H1 (cell line): ENCODE data around the gene LSM3. TPM values are rescaled to one million over a fixed set of nuclear protein-coding genes. Genes with fewer than 3 reads are reported as not detected.

Source experiments
- CTCF ChIA-PET: fragments of 300-600 bp; sonication (Branson Sonifier 250); formaldehyde crosslinking; loops from one replicate; lab custom pipeline; 2021; ENCODE audit not compliant: partially characterized antibody; lab: Charles Lee
- POLR2A ChIA-PET: fragments of 300-600 bp; sonication (Branson Sonifier 250); formaldehyde crosslinking; loops from one replicate; lab custom pipeline; 2021; ENCODE audit warnings: inconsistent platforms; ENCODE audit not compliant: partially characterized antibody; lab: Charles Lee
- DNase-seq, 2 experiments: peaks; one replicate each; pipeline versions ENCODE4 v3.0.0 to v3.0.0-alpha.2; 2010 to 2022; ENCODE audit warnings: low spot score in 2 of 2, low read depth in 1 of 2, mixed read lengths in 1 of 2
- FAIRE-seq: peaks from 2 replicates; lab custom pipeline; 2011; peaks lifted over from hg19 to GRCh38; lab: Jason Lieb, UNC
- H2AFZ ChIP-seq: 2 replicates; pipeline ENCODE4 v1.8.1; 2012; ENCODE audit warnings: low read length, inconsistent platforms
- H2AK5ac ChIP-seq: 2 replicates; pipeline ENCODE4 v1.6.1; 2013; ENCODE audit warnings: low read depth, low read length
- H2BK120ac ChIP-seq: replicated peaks from 2 replicates; pipeline ENCODE3; 2013; ENCODE audit warnings: low read depth, low read length, inconsistent platforms
- H2BK12ac ChIP-seq: 2 replicates; pipeline ENCODE4 v1.6.1; 2013; ENCODE audit warnings: low read depth, low read length
- H2BK15ac ChIP-seq: 2 replicates; pipeline ENCODE4 v1.6.1; 2013; ENCODE audit warnings: low read length
- H2BK20ac ChIP-seq: 2 replicates; pipeline ENCODE4 v1.6.1; 2013; ENCODE audit warnings: low read length
- H2BK5ac ChIP-seq: 2 replicates; pipeline ENCODE4 v1.6.1; 2013; ENCODE audit warnings: low read depth, low read length
- H3K14ac ChIP-seq: 2 replicates; pipeline ENCODE4 v1.6.1; 2013; ENCODE audit warnings: inconsistent platforms; ENCODE audit not compliant: insufficient read length
- H3K18ac ChIP-seq: 2 replicates; pipeline ENCODE4 v1.6.1; 2013; ENCODE audit warnings: low read length; ENCODE audit errors: extremely low read depth
- H3K23ac ChIP-seq: 2 replicates; pipeline ENCODE4 v1.6.1; 2013; ENCODE audit warnings: inconsistent platforms; ENCODE audit not compliant: insufficient read length
- H3K23me2 ChIP-seq: 2 replicates; pipeline ENCODE4 v1.6.1; 2013; ENCODE audit warnings: low read depth, low read length
- H3K27ac ChIP-seq: 2 replicates; pipeline ENCODE4 v1.6.1; 2011; ENCODE audit warnings: low read depth, low read length, inconsistent platforms
- H3K27me3 ChIP-seq, 4 experiments: replicated peaks in 1 of 4; 1 replicate in 1 of 4; 2 replicates in 3 of 4; pipeline versions ENCODE4 v1.6.1 to v1.8.1; 2011 to 2013; ENCODE audit warnings: low read length in 3 of 4, mild to moderate bottlenecking in 3 of 4, inconsistent platforms in 2 of 4, mixed read lengths in 2 of 4, moderate library complexity in 1 of 4; ENCODE audit not compliant: control insufficient read depth in 3 of 4, insufficient read depth in 3 of 4; ENCODE audit errors: extremely low read depth in 1 of 4
- H3K36me3 ChIP-seq, 4 experiments: 2 replicates each; pipeline versions ENCODE4 v1.6.1 to v1.8.1; 2011 to 2013; ENCODE audit warnings: mild to moderate bottlenecking in 4 of 4, low read length in 3 of 4, moderate library complexity in 2 of 4, control low read depth in 1 of 4, inconsistent platforms in 1 of 4; ENCODE audit not compliant: insufficient read depth in 4 of 4, control insufficient read depth in 2 of 4
- H3K4ac ChIP-seq: replicated peaks from 2 replicates; pipeline ENCODE3; 2013; ENCODE audit warnings: low read length, low read depth, mixed read lengths, inconsistent platforms; ENCODE audit not compliant: insufficient read length
- H3K4me1 ChIP-seq, 4 experiments: replicated peaks in 1 of 4; 1 replicate in 1 of 4; 2 replicates in 3 of 4; pipeline versions ENCODE4 v1.6.1 to v1.8.1; 2011 to 2013; ENCODE audit warnings: low read length in 3 of 4, inconsistent platforms in 2 of 4, mixed read lengths in 1 of 4; ENCODE audit not compliant: insufficient read depth in 4 of 4, control insufficient read depth in 3 of 4
- H3K4me2 ChIP-seq, 2 experiments: 2 replicates each; pipeline versions ENCODE4 v1.6.1 to v1.8.1; 2011 to 2013; ENCODE audit warnings: low read depth in 2 of 2, low read length in 2 of 2, control low read depth in 1 of 2, inconsistent platforms in 1 of 2, mild to moderate bottlenecking in 1 of 2; ENCODE audit not compliant: insufficient read depth in 1 of 2
- H3K4me3 ChIP-seq, 4 experiments: fragments of 200-600, 300-600 bp in 1 of 4; sonication (generic), shearing (Covaris generic), sonication (Bioruptor Twin) in 1 of 4; 2 replicates each; pipeline versions ENCODE4 v1.5.1 to v1.8.1; 2011 to 2016; ENCODE audit warnings: low read length in 4 of 4, low read depth in 3 of 4, control low read depth in 2 of 4, inconsistent platforms in 2 of 4, mild to moderate bottlenecking in 2 of 4, mixed read lengths in 1 of 4, moderate library complexity in 1 of 4; ENCODE audit not compliant: insufficient read depth in 2 of 4; ENCODE audit errors: extremely low read depth in 1 of 4
- H3K56ac ChIP-seq: replicated peaks from 2 replicates; pipeline ENCODE3; 2013; ENCODE audit warnings: low read depth, mild to moderate bottlenecking, mixed read lengths, low read length, inconsistent platforms; ENCODE audit not compliant: insufficient read length
- H3K79me1 ChIP-seq: 2 replicates; pipeline ENCODE4 v1.6.1; 2013; ENCODE audit warnings: low read depth, low read length, control low read depth
- H3K79me2 ChIP-seq, 2 experiments: 2 replicates each; pipeline versions ENCODE4 v1.6.1 to v1.8.1; 2012 to 2013; ENCODE audit warnings: low read length in 2 of 2, mild to moderate bottlenecking in 2 of 2, inconsistent platforms in 1 of 2; ENCODE audit not compliant: insufficient read depth in 2 of 2, control insufficient read depth in 1 of 2
- H3K9ac ChIP-seq, 4 experiments: replicated peaks in 1 of 4; 1 replicate in 1 of 4; 2 replicates in 3 of 4; pipeline versions ENCODE4 v1.6.1 to v1.8.1; 2011 to 2013; ENCODE audit warnings: low read depth in 3 of 4, low read length in 3 of 4, control low read depth in 2 of 4, mild to moderate bottlenecking in 2 of 4, moderate library complexity in 2 of 4, inconsistent platforms in 1 of 4; ENCODE audit errors: extremely low read depth in 1 of 4
- H3K9me3 ChIP-seq, 2 experiments: 2 replicates each; pipeline versions ENCODE4 v1.6.1 to v1.8.1; 2012 to 2013; ENCODE audit warnings: mild to moderate bottlenecking in 2 of 2, moderate library complexity in 2 of 2, control low read depth in 1 of 2, inconsistent platforms in 1 of 2, low read depth in 1 of 2, low read length in 1 of 2, mixed read lengths in 1 of 2; ENCODE audit not compliant: insufficient read depth in 2 of 2
- H4K20me1 ChIP-seq, 2 experiments: replicated peaks in 1 of 2; 2 replicates each; pipeline versions ENCODE3 to v1.8.1; 2011 to 2013; ENCODE audit warnings: inconsistent platforms in 2 of 2, low read length in 2 of 2, mild to moderate bottlenecking in 1 of 2; ENCODE audit not compliant: insufficient read depth in 2 of 2, control insufficient read depth in 1 of 2
- H4K5ac ChIP-seq: 2 replicates; pipeline ENCODE4 v1.6.1; 2013; ENCODE audit warnings: low read length, low read depth, mixed read lengths, inconsistent platforms; ENCODE audit not compliant: insufficient read length
- H4K8ac ChIP-seq: 2 replicates; pipeline ENCODE4 v1.8.0; 2013; ENCODE audit warnings: mild to moderate bottlenecking, moderate library complexity, low read length, inconsistent platforms; ENCODE audit not compliant: insufficient read depth; ENCODE audit errors: extremely low read depth
- H4K91ac ChIP-seq: replicated peaks from 2 replicates; pipeline ENCODE3; 2013; ENCODE audit warnings: low read length, mixed read lengths, inconsistent platforms; ENCODE audit not compliant: insufficient read length
- JUND ChIP-seq: IDR thresholded peaks from 2 replicates; pipeline ENCODE4 v1.6.1; 2011; ENCODE audit warnings: mild to moderate bottlenecking, improper control_type of control experiment, low read length
- WGBS, 2 experiments: shearing (Covaris generic) in 1 of 2; methylation state at CpG; one replicate each; pipeline versions ENCODE4 v1.1.6 to v1.1.7; 2013 to 2015; ENCODE audit warnings: low lambda C conversion rate in 2 of 2, mixed read lengths in 2 of 2, inconsistent platforms in 1 of 2, low coverage in 1 of 2, missing lambda C conversion rate in 1 of 2; ENCODE audit not compliant: insufficient replicate concordance in 2 of 2, insufficient coverage in 1 of 2, insufficient read length in 1 of 2; ENCODE audit errors: extremely low coverage in 1 of 2, missing lambda C conversion rate in 1 of 2; 5-methylcytosine and 5-hydroxymethylcytosine counted together
- polyA plus RNA-seq, 7 experiments: library from polyadenylated mRNA; depleted of rRNA in 3 of 7; stranded (reverse) in 5 of 7; unstranded in 2 of 7; fragments of >200 nt in 5 of 7; fragments of 200-250 nt in 2 of 7; gene quantifications; 1 replicate in 5 of 7; 2 replicates in 1 of 7; 4 replicates in 1 of 7; pipeline versions ENCODE4 v1.2.1 to v1.2.3, GENCODE V29; 2011 to 2013; ENCODE audit warnings: missing spikeins in 2 of 7, mixed read lengths in 2 of 7
- total RNA-seq: library from RNA; stranded (reverse); fragmentation: NEBNext Ultra II Directional; extraction: Animal tissue kit (Norgen Biotek cat#: 25700); gene quantifications from 2 replicates; pipeline ENCODE4 v1.2.1, GENCODE V29; 2021

Gene LSM3
- total and polyA plus RNA-seq, 2 of the 8 experiments (the other 6 are each of a cell fraction or from before 2014, with no cell fraction given), result 7.1 to 25.4 TPM

DNA sequence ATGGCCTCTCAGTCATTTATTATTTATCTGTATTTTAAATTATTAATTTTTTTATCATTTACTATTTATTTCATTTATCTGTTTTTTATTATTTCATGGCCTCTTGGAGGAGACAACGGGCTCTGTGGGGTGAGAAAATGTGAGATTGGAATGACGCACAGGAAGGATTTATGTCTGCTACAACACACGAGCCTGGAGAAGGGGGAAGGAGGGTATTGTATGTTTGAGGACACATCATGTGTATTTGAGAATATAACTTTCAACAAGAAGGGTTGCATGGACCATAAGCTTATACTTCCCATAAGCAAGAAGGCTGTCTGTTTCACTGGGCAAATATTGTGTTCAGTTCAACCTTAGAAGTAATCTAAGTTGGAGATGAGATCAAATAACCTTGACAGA lies 31.7 kb downstream of the LSM3 start:
- H2AK5ac ChIP-seq, result no peak overlapping the region
- no peaks in the 10 kb centered on the region for H3K4me1 ChIP-seq
- no peak overlapping the region for H4K91ac ChIP-seq
- no peaks in the 10 kb centered on the region for H3K36me3 ChIP-seq
- H2BK120ac ChIP-seq, result no peak overlapping the region
- H3K9me3 ChIP-seq, result no peaks in the 10 kb centered on the region
- no peak for FAIRE-seq
- DNase-seq, result no peak
- no peak overlapping the region for H3K56ac ChIP-seq
- H4K20me1 ChIP-seq, result no peaks in the 10 kb centered on the region
- no peak overlapping the region for H3K4ac ChIP-seq
- no peak overlapping the region for H2BK15ac ChIP-seq
- no peaks in the 10 kb centered on the region for H3K79me2 ChIP-seq
- no peak overlapping the region for H3K23ac ChIP-seq
- no peaks in the 10 kb centered on the region for H3K23me2 ChIP-seq
- 76% methylated on average over 3 of the region's 3 CpGs; no CpG with 5 or more reads in 1 of the 2 experiments for WGBS, 2 experiments
- ChIA-PET POLR2A (interaction anchor here (0.5 to 1.3 kb wide), 2 partner anchors 22 to 584 kb away, joined by 3 read pairs; no protein-coding TSS in a partner anchor), CTCF (interaction anchor here (0.6 to 11.1 kb wide), 6 partner anchors 8 to 314 kb away, joined by 3 to 157 read pairs (median 4); no protein-coding TSS in a partner anchor)
- no peak overlapping the region for H3K4me3 ChIP-seq
- H3K79me1 ChIP-seq, result no peaks in the 10 kb centered on the region
- no peak overlapping the region for H3K27ac ChIP-seq
- H3K4me2 ChIP-seq, result no peak overlapping the region
- H3K14ac ChIP-seq, result no peak overlapping the region
- H2AFZ ChIP-seq, result no peak overlapping the region
- no peak overlapping the region for H3K18ac ChIP-seq
- no peak overlapping the region for H2BK12ac ChIP-seq
- no peak overlapping the region for H4K5ac ChIP-seq
- no peak overlapping the region for H2BK20ac ChIP-seq
- H4K8ac ChIP-seq, result no peak overlapping the region
- H3K9ac ChIP-seq, result no peak overlapping the region
- H2BK5ac ChIP-seq, result no peak overlapping the region
- H3K27me3 ChIP-seq, result no peaks in the 10 kb centered on the region
- no peak for TF ChIP-seq JUND
